SK-N-MC (cell line): ENCODE results near the gene PHKA1.

Experiments
- DNase-seq: peaks from one replicate; pipeline ENCODE4 v3.0.0-alpha.2; 2011; ENCODE audit warnings: low read depth, low spot score
- H3K27ac ChIP-seq: fragments of 200-600 bp; sonication (generic); 2 replicates; pipeline ENCODE4 v1.5.1; 2016; ENCODE audit warnings: mixed run types
- H3K36me3 ChIP-seq: fragments of 200-600 bp; sonication (generic); 2 replicates; pipeline ENCODE4 v1.6.1; 2017; ENCODE audit warnings: antibody characterized with exemption, low read length, mixed read lengths; ENCODE audit not compliant: insufficient read depth
- H3K4me3 ChIP-seq: fragments of 200-600 bp; sonication (generic); 2 replicates; pipeline ENCODE4 v1.5.1; 2016
- H3K9ac ChIP-seq: fragments of 200-600 bp; sonication (generic); 2 replicates; pipeline ENCODE4 v1.8.0; 2017; ENCODE audit warnings: mixed run types, mixed read lengths; ENCODE audit not compliant: insufficient read length
- H3K9me3 ChIP-seq: fragments of 200-600 bp; sonication (generic); 2 replicates; pipeline ENCODE4 v1.6.1; 2017; ENCODE audit warnings: low read depth, mild to moderate bottlenecking, antibody characterized with exemption, low read length, moderate library complexity, mixed read lengths
- EZH2 ChIP-seq: fragments of 200-600 bp; sonication (generic); IDR thresholded peaks from one replicate; pipeline ENCODE4 v1.6.1; 2017; ENCODE audit warnings: antibody characterized with exemption
- FOXP2 ChIP-seq: optimal IDR thresholded peaks from 2 replicates; pipeline ENCODE3; 2011; ENCODE audit warnings: mild to moderate bottlenecking, moderate library complexity; ENCODE audit not compliant: insufficient read depth; ENCODE audit errors: extremely low read length, control extremely low read depth
- POLR2AphosphoS5 ChIP-seq: IDR thresholded peaks from 2 replicates; pipeline ENCODE4 v1.6.1; 2012; ENCODE audit warnings: mild to moderate bottlenecking, low read depth, low read length, borderline replicate concordance

The PHKA1 gene

GRCh38 chrX:72644946-72645345, 69.2 kb downstream of the PHKA1 start:
- H3K27ac ChIP-seq = no peak overlapping the region
- H3K4me3 ChIP-seq = no peak overlapping the region
- no peaks in the 10 kb centered on the region for H3K36me3 ChIP-seq
- no peak overlapping the region for H3K9ac ChIP-seq
- DNase-seq = no peak
- no peaks in the 10 kb centered on the region for H3K9me3 ChIP-seq
- TF ChIP-seq FOXP2 (no peak), POLR2AphosphoS5 (no peak), EZH2 (no peak)

- no peaks in the 10 kb centered on the region for H3K9me3 ChIP-seq
- H3K4me3 ChIP-seq = no peak overlapping the region
- no peak overlapping the region for H3K27ac ChIP-seq
- no peaks in the 10 kb centered on the region for H3K36me3 ChIP-seq
- TF ChIP-seq POLR2AphosphoS5 (no peak), EZH2 (no peak), FOXP2 (no peak)
- no peak overlapping the region for H3K9ac ChIP-seq
- no peak for DNase-seq
Measured at GRCh38 chrX:72641611-72642010, 72.5 kb downstream of the PHKA1 start.

GRCh38 chrX:72635930-72636329, 78.2 kb downstream of the PHKA1 start:
- no peak for DNase-seq
- no peak overlapping the region for H3K27ac ChIP-seq

DNA sequence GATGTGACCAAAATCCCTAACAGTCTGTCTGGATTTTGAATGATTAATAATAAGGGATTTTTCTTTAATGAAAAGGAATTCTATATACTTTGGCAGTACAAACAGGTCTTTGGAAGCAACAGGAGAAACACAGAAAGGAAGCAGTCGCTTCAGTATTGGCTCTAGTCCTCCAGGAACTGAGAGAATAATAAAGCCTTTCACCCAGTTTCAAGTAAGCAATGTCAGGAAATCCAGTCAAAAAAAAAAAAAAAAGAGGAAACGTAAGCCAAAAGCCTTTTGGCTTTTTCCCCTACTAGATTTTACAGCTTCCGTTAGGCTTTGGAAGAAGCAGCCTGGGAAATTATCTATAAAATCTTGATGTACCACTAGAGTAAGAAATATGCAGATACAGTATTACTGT, 79.8 kb downstream of the PHKA1 start:
- no peak overlapping the region for H3K27ac ChIP-seq
- H3K36me3 ChIP-seq = no peaks in the 10 kb centered on the region
- no peak overlapping the region for H3K9ac ChIP-seq
- TF ChIP-seq FOXP2 (no peak), EZH2 (no peak), POLR2AphosphoS5 (no peak)
- DNase-seq = peak; percentile 12
- no peaks in the 10 kb centered on the region for H3K9me3 ChIP-seq
- H3K4me3 ChIP-seq = no peak overlapping the region

More at GRCh38 chrX:72635930-72636329, 78.2 kb downstream of the PHKA1 start:
- H3K36me3 ChIP-seq = no peaks in the 10 kb centered on the region
- H3K9ac ChIP-seq = no peak overlapping the region
- H3K4me3 ChIP-seq = no peak overlapping the region
- TF ChIP-seq EZH2 = no peak
- no peak for TF ChIP-seq POLR2AphosphoS5
- TF ChIP-seq FOXP2 = no peak
- no peaks in the 10 kb centered on the region for H3K9me3 ChIP-seq

- Histone ChIP-seq H3K4me3 (no peak overlapping the region), H3K36me3 (no peaks in the 10 kb centered on the region), H3K27ac (no peak overlapping the region), H3K9me3 (no peaks in the 10 kb centered on the region), H3K9ac (no peak overlapping the region)
- DNase-seq = no peak
- TF ChIP-seq EZH2 (no peak), FOXP2 (no peak), POLR2AphosphoS5 (no peak)
Measured at GRCh38 chrX:72630185-72630584, 83.9 kb downstream of the PHKA1 start.

- Histone ChIP-seq H3K4me3 (no peak overlapping the region), H3K9me3 (no peaks in the 10 kb centered on the region), H3K27ac (no peak overlapping the region), H3K9ac (no peak overlapping the region), H3K36me3 (no peaks in the 10 kb centered on the region)
- DNase-seq = no peak
- TF ChIP-seq FOXP2 = no peak
- no peak for TF ChIP-seq POLR2AphosphoS5
- no peak for TF ChIP-seq EZH2
Measured at GRCh38 chrX:72624194-72624593, 89.9 kb downstream of the PHKA1 start.

DNA sequence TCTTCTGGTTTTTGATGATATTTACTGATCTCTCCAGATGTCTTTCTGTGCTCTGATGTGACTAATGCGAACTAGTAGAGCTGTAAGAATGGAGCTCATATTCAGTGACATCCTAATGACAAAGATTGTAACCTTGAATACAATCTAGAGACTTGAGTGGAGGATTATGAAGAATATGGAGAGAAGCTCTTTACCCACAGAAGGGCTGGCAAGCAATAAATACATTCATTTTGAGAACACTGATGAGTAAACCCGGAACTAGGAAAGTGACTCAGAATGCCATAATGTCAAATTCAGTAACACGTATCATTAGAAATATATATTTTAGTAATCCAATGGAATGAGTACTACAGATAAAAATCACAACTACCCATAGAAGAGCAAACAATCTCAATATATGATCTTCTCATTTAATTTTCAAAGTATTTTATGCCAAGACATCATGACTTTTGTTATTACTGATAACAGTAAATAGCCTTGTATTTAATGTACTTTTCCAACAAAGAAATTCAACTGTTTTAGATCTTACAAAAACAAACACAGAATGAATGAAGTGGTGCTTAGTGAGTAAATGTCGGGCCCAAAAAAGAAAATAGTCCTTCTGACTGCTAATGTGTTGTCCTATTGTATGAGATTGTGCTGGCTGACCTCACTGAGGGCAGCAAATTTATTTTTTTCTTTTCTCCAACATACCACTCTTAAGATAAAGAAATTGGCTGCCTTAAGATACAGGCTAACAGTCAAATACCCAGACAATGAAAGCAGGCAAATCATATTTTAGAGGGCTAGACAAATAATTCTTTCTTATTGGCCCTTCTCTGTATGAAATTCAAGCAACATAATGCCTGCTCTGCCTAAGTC, 92.3 kb downstream of the PHKA1 start:
- TF ChIP-seq FOXP2 (no peak), EZH2 (no peak), POLR2AphosphoS5 (no peak)
- Histone ChIP-seq H3K9ac (no peak overlapping the region), H3K36me3 (no peaks in the 10 kb centered on the region), H3K9me3 (no peaks in the 10 kb centered on the region), H3K4me3 (no peak overlapping the region), H3K27ac (no peak overlapping the region)
- DNase-seq = no peak

- no peak for TF ChIP-seq POLR2AphosphoS5
- no peak for TF ChIP-seq FOXP2
- TF ChIP-seq EZH2 = no peak
- Histone ChIP-seq H3K27ac (no peak overlapping the region), H3K9me3 (no peaks in the 10 kb centered on the region), H3K36me3 (no peaks in the 10 kb centered on the region), H3K4me3 (no peak overlapping the region), H3K9ac (no peak overlapping the region)
- DNase-seq = no peak
Measured at GRCh38 chrX:72621163-72621562, 92.9 kb downstream of the PHKA1 start.
